T-helper 2 cell treated with Interferon-gamma antibody and Interleukin-4, amounts not matched to agents 100 ng/mL and 5 ng/mL, for 36 hours (primary cell): ENCODE measurements around the gene NFS1. TPM values are rescaled to one million over a fixed set of nuclear protein-coding genes. Genes with fewer than 3 reads are reported as not detected.

Source experiments
- intact Hi-C: fragments of 100-400 bp; cut with micrococcal nuclease; formaldehyde crosslinking; loops from one replicate; pipeline ENCODE4 v1.15.1; 2023
- total RNA-seq: library from RNA; stranded (reverse); gene quantifications from 2 replicates; pipeline ENCODE4 v1.2.3, GENCODE V29; 2022

Gene NFS1
- 30.8 and 32.5 TPM in 2 replicates for total RNA-seq

DNA sequence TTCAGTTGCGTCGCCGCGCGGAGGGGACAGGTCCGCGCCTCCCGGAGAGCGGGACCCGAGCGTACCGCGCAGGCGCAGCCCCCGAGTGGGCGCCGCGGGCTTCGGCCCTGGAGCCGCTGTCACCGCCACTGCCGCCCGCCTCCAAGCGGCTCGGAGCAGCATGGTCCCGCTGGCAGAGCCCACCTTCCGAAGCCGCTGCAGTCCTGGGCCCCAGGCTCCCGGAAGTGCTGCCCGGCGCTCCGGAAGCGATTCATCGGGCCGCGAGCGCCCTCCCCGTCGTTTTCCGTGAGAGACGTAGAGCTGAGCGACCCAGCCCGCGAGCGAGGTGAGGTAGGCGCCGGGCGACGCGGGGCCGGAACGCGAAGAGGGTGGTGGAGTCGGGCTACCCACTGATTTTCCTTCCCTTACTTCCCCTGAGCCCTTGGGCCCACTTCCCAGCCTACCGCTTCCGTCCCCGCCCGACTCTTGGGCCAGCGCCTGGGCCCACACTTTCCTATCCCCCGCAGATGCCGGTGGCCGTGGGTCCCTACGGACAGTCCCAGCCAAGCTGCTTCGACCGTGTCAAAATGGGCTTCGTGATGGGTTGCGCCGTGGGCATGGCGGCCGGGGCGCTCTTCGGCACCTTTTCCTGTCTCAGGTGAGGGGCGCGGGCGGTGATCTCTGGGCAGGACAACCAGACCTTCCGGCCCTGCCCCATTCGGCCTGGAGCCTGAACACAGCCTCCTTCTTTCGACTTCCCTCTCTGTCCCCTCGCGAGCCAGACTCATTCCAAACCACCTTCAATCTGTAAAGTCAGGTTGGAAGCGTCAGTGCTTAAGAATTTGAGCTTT is at the start of gene NFS1, which contains the start of gene ROMO1:
TSS of gene NFS1 (minus strand) at position 226 of the 830 bp plus-strand sequence. CDS start at position 162, 64 bp downstream.
TSS of gene ROMO1 (plus strand) at position 279 of the 830 bp plus-strand sequence. CDS start at position 507, 228 bp downstream.
- intact Hi-C loops: loop anchor here (1.0 to 2.0 kb wide), 4 partner anchors 35 to 245 kb away; partner anchors contain the start of genes CEP250, CPNE1, RBM12 and RBM39

DNA sequence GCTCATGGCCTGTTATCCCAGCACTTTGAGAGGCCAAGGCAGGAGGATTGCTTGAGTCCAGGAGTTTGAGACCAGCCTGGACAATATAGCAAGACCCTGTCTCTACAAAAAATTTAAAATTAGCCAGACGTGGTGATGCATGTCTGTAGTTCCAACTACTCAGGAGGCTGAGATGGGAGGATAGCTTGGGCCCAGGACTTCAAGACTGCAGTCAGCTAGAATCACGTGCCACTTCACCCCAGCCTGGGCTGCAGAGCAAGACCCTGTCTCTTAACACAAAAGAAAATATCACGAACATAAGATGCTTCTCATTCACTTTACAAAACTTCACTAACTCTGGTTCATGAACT is 45.3 kb upstream of the NFS1 start:
- intact Hi-C loops: loop anchor here (5.0 kb wide), 2 partner anchors 252 to 493 kb away; partner anchors contain the start of gene AAR2

- intact Hi-C loops: loop anchor here (2.0 to 5.0 kb wide), 3 partner anchors 45 to 493 kb away; partner anchors contain the start of genes AAR2, NFS1 and ROMO1
These were observed 44.7 kb upstream of the NFS1 start for GRCh38 chr20:35743693-35744491.

DNA sequence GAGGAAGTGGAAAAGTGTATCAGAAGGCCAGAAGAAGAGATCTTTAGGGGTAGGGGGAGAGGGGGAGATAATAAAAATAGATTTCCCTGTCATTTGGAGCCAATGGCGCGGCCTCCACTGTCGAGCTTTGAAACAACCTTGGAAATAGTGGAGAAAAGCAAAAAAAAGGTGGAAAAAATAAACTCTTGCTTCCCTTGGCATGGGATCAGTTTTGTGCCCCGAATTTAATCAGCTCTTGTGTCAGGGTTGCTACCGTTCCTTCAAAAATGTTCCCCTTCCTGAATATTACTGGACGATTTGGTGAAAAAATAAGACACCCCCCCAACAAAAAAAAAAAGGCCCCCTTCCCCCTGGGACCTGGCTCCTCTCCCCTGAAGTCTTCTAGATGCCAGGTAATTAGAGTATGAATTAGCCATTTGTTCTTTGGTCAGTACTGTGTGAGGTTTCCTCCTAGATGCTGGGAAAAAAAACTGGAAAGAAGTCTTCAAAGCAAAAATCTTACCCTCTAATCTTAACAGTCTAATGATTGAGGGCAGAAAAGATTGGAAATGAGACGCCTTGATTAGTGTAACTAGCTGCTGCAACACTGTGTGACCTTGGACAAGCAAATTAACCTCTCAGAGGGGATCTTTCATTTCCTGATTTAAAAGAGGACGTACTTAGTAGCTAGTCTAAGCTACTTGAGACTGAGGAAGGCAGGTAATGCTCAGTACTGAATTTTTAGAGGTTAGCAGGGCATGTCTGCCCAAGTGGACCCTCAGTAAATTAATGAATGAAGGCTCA is 43.8 kb upstream of the NFS1 start:
- intact Hi-C loops: loop anchor here (1.0 to 5.0 kb wide), 7 partner anchors 29 to 494 kb away; partner anchors contain the start of genes AAR2, CPNE1, NFS1 and PHF20

DNA sequence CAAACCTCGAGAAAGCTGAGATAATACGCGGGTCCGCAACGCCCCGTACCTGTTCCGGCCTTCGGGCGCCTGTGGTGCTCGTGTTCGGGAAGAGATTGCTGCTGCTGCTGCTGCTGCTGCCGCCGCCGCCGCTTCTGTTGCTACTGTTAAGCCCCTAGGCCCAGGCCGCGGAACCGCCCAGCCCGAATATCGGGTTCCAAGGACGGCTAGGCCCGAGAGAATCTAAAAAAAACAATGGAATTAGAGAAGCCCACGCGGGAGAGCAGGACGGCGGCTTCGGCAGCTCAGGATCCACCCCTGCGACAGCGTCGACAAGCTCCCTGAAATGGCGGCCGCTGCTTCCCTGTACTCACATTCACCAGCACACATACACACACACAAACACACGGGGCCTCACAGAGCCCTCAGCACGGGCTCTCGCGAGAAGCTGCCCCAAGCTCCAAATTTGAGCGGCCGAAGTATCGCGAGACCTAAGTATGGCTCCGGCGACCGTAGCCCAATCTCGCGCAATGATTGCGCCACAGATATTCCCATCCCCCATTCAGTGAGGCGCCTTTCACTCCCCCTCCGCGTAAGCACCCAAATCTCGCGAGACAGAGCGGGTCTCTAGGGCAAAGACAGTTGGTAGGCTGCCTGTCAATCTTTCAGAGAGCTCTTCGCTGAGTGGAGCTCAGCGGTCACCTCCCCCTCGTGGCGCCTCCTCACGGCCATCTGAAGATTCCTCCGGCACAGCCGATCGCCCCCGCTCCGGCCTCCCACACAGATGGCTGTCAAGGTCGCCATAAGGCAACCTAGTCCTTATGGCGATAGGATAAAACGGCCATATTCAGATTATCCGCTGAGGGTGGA is 43.0 kb upstream of the NFS1 start, which contains the start of gene RBM39:
TSS of gene RBM39 (minus strand) at position 369 of the 849 bp plus-strand sequence. CDS start 1,386 bp downstream, outside the sequence.
- intact Hi-C loops: loop anchor here (1.0 to 5.0 kb wide), 8 partner anchors 30 to 495 kb away; partner anchors contain the start of genes AAR2, CPNE1, NFS1 and PHF20

DNA sequence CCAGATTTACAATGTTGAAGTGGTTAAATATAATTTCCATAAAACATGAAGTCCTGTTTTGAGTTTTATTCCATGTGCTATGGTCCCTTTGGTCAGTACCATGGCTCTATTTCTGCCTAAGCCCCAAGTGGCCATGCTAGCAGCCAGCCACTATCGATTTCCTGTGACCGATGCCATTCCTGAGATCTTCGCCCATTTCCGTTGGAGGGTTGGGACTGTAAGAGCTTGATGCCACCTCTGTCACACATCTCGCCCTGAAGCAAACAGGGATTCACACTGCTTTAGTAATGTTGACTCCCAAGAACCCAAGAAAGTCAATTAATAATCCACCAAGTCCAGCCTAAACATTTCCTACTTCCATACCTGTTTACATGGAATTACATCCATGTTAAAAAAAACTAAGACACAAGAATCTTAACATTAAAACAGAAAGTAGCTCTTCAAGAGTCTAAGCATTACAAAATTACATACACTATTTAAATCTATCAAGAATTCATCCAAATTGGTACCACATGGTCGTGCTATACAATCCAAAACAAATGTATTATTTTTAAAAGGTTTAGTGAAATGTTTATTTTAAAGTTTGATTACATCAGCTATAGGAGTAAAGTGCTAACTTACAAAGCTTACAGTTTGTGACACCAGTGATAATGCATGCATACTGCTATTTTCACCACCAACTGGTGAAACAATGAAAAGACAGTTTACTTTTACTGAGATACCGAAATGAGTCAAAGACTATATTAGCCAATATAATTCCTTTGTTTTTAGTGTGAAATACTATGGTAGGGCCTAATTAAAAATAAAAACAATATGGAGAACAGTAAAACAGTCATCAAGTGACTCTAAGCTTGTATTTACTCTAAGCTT is 40.4 kb upstream of the NFS1 start:
- intact Hi-C loops: loop anchor here (1.0 to 5.0 kb wide), 4 partner anchors 120 to 498 kb away; partner anchors contain the start of gene AAR2

- intact Hi-C loops: loop anchor here (1.0 kb wide), 1 partner anchor 119 kb away; no protein-coding TSS in a partner anchor
These were observed 39.4 kb upstream of the NFS1 start for GRCh38 chr20:35738410-35739179.

GRCh38 chr20:35737865-35738333 is 38.7 kb upstream of the NFS1 start:
- intact Hi-C loops: no loop called here

- intact Hi-C loops: no loop called here
These were observed 36.8 kb upstream of the NFS1 start for GRCh38 chr20:35735826-35736470.

- intact Hi-C loops: no loop called here
These were observed 35.9 kb upstream of the NFS1 start for GRCh38 chr20:35734777-35735649.

GRCh38 chr20:35734374-35734773 is 35.2 kb upstream of the NFS1 start:
- intact Hi-C loops: no loop called here

DNA sequence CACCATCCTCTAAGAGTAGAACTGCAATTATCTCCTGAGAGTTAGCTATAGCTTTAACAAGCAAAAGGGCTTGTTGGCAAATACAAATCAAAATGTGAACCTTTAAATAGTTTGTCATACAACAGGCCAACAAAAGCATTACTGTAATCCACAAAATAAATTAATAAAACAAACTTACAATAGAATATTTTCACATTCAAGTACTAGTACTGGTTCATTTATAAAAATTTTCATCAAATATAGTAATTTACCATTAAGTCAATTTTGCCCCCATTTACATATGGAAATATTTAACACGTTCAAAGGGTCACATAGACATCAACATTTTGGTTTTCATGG is 33.5 kb upstream of the NFS1 start:
- intact Hi-C loops: no loop called here

GRCh38 chr20:35731862-35732643 is 32.9 kb upstream of the NFS1 start:
- intact Hi-C loops: no loop called here

GRCh38 chr20:35731469-35731788 is 32.3 kb upstream of the NFS1 start:
- intact Hi-C loops: no loop called here

DNA sequence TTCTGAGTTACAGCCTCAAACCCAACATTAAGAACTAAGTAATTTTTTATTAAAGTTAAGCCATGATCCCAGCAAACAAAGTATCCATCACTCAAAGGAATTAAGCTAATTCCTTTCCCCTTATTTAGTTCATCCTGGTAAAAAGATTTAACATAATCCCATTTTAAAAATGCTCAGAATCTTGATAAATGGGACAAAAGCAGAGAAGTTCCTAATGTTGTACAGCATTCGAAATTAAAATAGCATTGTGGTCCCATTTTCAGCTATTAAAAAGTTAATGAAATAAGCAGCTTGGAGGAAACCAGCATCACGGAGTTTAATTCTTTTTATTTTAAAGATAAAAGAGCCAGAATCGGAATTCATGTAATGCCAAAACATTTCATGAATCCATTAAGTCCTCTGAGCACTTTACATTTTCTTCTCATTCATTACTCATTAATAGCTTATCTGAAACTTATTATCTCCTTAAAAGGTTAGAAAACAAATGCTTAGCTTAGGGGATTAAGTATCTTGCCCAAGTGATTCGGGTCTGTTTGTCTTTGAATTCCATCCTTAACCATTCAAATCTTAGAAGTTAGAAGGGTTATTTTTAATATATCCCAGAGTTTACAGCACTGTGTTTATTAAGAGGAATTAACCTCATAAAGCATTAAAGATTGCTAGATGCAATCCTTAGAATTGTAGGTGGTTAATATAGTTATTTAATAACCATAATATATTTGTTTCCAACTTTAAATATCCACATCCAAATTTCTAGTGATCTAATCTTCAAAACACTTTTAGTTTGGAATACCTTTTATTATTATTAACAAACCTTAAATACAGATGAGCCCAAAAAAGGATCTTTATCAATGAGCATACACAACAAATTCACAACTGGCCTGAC is 31.7 kb upstream of the NFS1 start:
- intact Hi-C loops: no loop called here
